C4-2B (cell line): Measurements from ENCODE around the gene ALDH3A2.

Source experiments
- H3K27ac ChIP-seq: fragments of 450-650 bp; 2 replicates; pipeline ENCODE4 v1.5.1; 2017
- ZFX ChIP-seq: fragments of 450-650 bp; IDR thresholded peaks from 2 replicates; pipeline ENCODE4 v1.6.1; 2017
- TF ChIP-seq, protein P1 (sequence below): fragments of 450-650 bp; conservative IDR thresholded peaks from 2 replicates; pipeline ENCODE4 v1.5.1; 2017; ENCODE audit warnings: mild to moderate bottlenecking

The ALDH3A2 gene

DNA sequence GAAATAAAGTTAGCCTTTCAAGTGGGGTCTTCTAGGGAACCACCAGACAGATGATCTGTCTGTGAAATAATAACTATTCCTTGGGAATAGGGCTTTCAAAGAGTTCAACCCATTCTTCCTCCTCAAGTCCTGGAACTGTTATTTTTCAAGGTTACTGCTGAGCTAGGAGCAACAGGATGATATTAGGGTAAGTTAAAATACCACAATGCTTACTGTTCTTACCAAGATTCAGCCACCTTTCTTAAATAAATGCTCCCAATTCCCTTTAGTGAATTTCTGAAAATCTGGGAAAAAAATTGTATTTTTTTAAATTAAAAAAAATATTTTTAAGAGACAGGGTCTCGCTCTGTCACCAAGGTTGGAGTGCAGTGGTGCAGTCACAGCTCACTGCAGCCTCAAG is 26.9 kb upstream of the ALDH3A2 start:
- no peak overlapping the region for H3K27ac ChIP-seq
- no peak for TF ChIP-seq ZFX
- TF ChIP-seq, protein P1, sequence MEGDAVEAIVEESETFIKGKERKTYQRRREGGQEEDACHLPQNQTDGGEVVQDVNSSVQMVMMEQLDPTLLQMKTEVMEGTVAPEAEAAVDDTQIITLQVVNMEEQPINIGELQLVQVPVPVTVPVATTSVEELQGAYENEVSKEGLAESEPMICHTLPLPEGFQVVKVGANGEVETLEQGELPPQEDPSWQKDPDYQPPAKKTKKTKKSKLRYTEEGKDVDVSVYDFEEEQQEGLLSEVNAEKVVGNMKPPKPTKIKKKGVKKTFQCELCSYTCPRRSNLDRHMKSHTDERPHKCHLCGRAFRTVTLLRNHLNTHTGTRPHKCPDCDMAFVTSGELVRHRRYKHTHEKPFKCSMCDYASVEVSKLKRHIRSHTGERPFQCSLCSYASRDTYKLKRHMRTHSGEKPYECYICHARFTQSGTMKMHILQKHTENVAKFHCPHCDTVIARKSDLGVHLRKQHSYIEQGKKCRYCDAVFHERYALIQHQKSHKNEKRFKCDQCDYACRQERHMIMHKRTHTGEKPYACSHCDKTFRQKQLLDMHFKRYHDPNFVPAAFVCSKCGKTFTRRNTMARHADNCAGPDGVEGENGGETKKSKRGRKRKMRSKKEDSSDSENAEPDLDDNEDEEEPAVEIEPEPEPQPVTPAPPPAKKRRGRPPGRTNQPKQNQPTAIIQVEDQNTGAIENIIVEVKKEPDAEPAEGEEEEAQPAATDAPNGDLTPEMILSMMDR = no peak

DNA sequence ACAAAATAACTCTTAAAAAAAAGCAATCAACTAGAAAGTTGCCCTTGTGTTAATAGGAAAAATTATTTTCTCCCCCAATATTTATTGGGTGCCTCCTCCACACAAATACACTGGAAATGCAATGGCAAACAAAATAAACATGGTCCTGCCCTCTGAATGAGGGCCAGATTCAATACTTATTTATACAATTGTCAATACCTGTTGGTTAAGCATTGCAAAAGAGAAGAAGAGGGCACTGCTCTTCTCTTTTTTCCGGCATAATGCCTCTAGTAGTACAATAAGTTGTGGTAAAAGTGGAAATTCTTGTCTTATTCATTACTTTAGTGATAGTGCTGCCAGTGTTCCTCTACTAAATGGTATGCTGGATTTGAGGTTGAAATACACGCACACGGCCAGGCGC is 22.5 kb upstream of the ALDH3A2 start:
- H3K27ac ChIP-seq = no peak overlapping the region
- TF ChIP-seq ZFX = no peak

DNA sequence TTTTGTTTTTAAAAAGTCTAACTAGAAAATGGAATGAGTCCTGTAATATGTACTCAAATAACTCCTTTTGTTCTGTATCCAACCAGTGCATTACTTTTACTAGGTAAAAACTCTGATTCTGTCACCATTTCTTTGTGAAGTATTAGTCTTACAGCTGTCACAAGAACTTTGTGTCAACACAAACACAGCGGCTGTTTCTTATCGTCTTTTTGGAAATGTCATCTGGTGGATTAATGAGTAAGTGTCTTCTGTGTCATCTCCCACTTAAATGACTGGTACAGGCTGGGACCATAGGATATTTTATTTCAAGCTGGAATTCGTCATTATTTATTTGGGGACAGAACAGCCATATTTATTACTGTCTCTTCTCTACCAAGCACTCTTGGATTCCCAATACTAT is 19.1 kb upstream of the ALDH3A2 start:
- peak overlapping the region; percentile 54 for H3K27ac ChIP-seq
- TF ChIP-seq, protein P1 = no peak
- no peak for TF ChIP-seq ZFX

DNA sequence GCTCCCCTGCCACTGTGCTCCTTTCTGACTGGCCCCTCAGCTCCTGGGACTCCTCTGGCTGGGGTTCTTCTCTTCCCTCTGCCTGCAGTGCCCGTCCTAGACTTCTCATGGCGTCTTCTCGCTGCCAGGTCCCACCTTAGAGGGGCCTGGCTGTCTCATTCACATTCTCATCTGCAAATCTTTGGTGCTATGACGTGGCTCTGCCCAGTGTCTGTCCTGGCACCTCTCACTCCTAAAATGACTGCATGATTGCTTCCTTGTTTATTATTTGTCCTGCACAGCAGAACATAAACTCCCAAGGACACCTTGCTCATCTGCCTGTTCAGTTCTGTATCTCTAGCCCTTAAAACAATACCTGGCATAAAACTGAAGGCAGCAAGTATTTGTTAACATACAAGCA is 18.5 kb upstream of the ALDH3A2 start:
- no peak for TF ChIP-seq ZFX
- TF ChIP-seq, protein P1 = no peak
- H3K27ac ChIP-seq = peak overlapping the region; percentile 54

DNA sequence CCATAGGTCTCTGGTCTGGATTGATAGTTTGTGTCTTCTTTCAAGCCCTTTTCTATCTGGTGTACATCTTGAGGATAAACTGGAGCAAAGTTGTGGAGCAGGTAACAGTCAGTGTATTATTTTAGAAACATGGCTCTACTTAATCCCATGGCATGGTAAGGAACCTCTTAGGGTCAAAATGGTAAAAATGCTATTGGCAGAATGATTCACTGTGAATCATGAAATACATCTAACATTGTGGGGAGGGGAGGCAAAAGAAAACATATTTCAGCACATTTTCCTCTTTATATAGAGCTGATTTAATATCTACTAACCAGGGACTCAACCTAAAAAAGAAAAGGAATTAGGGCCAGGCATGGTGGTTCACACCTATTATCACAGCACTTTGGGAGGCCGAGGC is 17.9 kb upstream of the ALDH3A2 start:
- no peak overlapping the region for H3K27ac ChIP-seq
- no peak for TF ChIP-seq ZFX
- TF ChIP-seq, protein P1 = no peak

DNA sequence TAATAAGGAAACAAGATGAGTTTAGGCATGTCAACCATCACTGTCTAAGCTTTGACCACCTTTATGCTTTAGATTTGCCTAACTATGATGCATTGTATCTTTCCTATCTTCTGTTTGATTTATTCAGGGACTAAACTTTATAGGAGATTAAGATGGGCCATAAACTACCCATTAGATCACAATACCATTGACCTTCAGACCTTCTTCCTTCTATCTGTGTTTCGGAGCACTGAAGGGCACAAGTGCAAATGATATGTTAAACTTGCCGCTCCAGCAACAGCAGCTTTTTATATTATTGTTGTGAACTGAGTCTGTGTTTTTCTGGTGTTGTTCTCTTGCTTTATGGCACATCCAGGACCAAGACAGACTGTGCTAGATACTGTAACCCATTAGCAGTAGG is 16.6 kb upstream of the ALDH3A2 start:
- no peak overlapping the region for H3K27ac ChIP-seq
- TF ChIP-seq ZFX = no peak
- TF ChIP-seq, protein P1 = no peak

DNA sequence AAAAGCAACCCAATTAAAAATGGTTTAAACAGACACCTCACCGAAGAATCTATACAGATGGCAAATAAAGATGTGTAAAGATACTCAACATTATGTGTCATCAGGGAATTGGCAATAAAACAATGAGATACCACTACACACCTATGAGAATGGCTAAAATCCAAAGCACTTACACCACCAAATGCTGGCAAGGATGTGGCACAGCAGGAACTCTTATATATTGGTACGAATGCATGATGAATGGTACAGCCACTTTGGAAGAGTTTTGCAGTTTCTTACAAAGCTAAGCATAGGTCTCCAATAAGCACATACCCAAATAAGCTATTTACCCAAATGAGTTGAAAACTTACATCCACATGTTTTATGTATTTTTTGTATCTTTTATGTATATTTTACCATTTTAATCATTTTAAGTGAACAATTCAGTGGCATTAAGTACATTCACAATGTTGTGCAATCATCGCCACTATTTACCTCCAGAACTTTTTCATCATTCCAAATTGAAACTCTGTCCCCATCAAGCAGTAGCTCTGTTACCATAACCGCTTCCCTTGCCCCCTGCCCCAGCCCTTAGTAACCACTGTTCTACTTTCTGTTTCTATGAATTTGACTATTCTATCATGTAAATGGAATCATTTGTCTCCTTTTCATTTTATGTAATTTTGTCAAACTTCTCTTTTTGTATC is 6.7 kb upstream of the ALDH3A2 start:
- TF ChIP-seq ZFX = no peak
- TF ChIP-seq, protein P1 = no peak
- H3K27ac ChIP-seq = no peak overlapping the region

DNA sequence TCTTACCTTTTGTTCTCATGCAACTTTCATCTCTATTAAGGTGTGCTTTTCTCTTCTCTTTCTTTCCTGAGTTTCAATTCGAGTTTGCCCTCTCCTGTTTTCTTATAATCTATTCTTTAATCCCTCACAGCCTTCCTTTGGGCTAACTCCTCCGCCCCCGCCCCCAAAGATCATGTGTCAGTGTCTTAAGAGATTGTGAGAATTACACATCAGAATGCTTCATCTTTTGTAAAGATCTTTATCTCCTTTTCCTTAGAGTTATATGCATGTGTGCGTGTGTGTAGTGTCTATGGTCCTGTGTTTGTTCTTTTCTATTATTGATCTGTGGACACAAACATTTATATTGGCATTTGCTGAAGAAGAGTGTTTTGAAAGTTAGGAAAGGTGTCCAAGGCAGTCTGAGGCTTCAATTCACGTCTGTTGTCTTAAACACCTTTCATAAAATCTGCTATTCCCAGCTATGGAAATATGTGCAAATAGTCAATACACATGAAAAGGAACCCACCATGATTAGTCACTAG is 6.1 kb upstream of the ALDH3A2 start:
- TF ChIP-seq ZFX = no peak
- TF ChIP-seq, protein P1 = no peak
- H3K27ac ChIP-seq = no peak overlapping the region
